Activated naive CD8-positive, alpha-beta T cell treated with anti-CD3 and anti-CD28 coated beads, Interleukin-2, amount 50 U/mL, for 24 hours (primary cell): Measurements from ENCODE around the gene METTL26.
"Not testable (repeated sequence)": the region's sequence is repeated elsewhere in the genome, so short reads cannot be mapped to it uniquely, and the experiment has no call there.

Experiments
- ATAC-seq: fragments of 150-1000 bp; cut with Tn5 transposase; one replicate; pipeline ENCODE4 v1.10.0; 2021
- DNase-seq: peaks from one replicate; pipeline ENCODE4 v3.0.0; 2021
- H3K27ac Mint-ChIP-seq: one replicate; pipeline ENCODE4 v1.8.0; 2021; ENCODE audit warnings: mild to moderate bottlenecking, mixed read lengths
- H3K27me3 Mint-ChIP-seq: one replicate; pipeline ENCODE4 v1.8.0; 2021; ENCODE audit warnings: mixed read lengths
- H3K36me3 Mint-ChIP-seq: one replicate; pipeline ENCODE4 v1.8.0; 2021; ENCODE audit warnings: low read depth, mixed read lengths
- H3K4me1 Mint-ChIP-seq: one replicate; pipeline ENCODE4 v1.8.0; 2021; ENCODE audit warnings: mixed read lengths
- H3K4me3 Mint-ChIP-seq: one replicate; pipeline ENCODE4 v1.8.0; 2021; ENCODE audit warnings: mild to moderate bottlenecking, moderate library complexity, mixed read lengths
- H3K9me3 Mint-ChIP-seq: one replicate; pipeline ENCODE4 v1.8.0; 2021; ENCODE audit warnings: mixed read lengths

Gene METTL26

DNA sequence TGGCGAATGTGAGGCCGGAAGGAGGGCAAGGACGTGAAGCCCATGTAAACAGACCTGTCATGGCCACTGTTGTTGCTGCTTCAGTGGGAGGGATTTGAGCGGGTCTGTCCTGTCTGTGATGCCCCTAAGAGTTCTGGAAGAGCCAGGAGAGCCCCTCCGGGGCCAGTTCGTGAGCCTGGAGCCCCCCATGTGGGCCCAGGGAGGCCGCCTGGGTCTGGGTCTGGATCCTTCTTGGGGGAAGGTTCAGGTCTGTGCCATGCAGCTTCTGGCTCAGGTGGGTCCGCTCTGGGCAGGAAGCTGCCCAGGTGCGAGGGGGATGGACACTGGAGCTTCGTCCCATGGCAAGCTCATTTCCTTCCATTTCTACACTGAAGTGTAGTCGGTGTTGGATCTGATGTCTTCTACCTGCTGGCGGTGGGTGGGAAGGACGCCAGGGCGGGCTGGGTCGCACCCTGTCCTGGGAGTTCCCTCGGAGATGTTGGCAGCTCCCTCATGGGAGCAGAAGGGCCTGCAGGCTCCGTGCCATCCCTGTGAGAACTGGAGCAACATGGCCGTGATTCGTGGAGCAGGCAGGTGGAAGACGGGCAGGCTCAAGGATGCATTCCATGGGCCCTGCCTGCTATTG lies 16.5 kb downstream of the METTL26 start:
- Mint-ChIP-seq H3K9me3 (no peaks in the 10 kb centered on the region), H3K4me3 (no peak overlapping the region)

DNA sequence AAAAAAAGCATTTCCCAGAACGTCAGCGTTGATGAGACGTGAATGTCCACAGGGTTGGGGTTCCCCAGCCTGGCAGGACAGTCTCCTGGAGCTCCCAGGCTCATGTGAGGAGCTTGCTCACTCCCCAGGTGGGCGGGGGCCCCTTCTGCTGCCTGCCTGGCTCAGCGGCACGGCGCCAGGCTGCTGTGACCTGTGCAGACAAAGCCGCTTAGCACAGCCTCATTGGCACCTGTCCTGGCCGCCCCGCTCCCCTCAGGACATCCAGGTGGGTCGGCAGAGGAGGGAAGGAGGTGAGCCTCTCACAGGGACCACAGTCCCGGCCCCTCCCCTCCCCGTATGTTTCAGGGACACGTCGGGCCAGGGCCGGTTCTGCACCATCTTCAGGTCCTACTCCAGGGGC lies 18.2 kb downstream of the METTL26 start:
- H3K9me3 Mint-ChIP-seq = no peaks in the 10 kb centered on the region
- no peaks in the 10 kb centered on the region for H3K27me3 Mint-ChIP-seq
- ATAC-seq (no peak), DNase-seq (no peak)
- peaks cover 2% of the 10 kb centered on the region for H3K36me3 Mint-ChIP-seq
- no peak overlapping the region for H3K4me3 Mint-ChIP-seq
- no peaks in the 10 kb centered on the region for H3K4me1 Mint-ChIP-seq
- H3K27ac Mint-ChIP-seq = no peak overlapping the region

More for the DNA sequence above, 16.5 kb downstream of the METTL26 start:
- H3K36me3 Mint-ChIP-seq = peaks cover 2% of the 10 kb centered on the region
- no peak for DNase-seq
- H3K4me1 Mint-ChIP-seq = no peaks in the 10 kb centered on the region
- H3K27me3 Mint-ChIP-seq = no peaks in the 10 kb centered on the region
- H3K27ac Mint-ChIP-seq = no peak overlapping the region
- ATAC-seq = no peak

DNA sequence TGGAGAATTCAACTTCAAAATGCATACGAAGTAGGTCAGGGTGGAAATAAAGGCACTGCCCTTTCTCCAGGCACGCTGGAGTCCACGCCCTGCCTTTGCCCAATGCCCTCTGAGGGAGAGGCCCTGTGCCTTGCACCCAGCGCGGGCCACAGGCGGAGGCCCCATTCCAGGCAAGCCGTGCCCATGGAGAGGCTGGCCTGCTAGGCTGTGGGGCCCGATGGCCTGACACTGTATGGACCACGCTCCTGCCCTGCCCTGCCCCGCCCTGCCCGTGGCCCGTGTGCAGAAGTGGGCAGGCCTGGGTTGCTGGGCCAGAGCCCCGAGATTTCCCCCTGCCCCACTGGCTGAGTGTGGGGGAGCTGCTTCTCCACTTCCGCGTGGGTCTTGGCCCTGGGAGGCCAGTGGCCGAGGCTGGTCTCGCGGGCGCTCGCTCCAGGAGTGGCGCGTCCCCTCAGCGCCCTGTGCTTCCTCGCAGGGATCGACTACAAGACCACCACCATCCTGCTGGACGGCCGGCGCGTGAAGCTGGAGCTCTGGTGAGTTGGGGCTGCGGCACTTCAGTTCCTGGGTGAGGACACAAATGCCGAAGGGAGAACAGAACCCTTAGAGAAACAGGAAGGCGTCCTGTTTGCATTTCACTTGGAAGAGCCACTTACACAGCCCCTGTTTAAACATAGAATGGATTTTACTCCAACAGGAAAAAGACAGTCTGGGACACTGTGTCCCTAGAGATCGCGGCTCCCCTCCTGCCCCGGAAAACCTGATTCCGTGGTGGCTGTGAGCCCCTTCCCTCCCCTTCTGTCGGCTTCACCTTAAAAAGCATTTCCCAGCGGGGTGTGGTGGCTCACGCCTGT lies 19.1 kb downstream of the METTL26 start:
- no peak for ATAC-seq
- Mint-ChIP-seq H3K4me3 (no peak overlapping the region), H3K27ac (no peak overlapping the region), H3K9me3 (no peaks in the 10 kb centered on the region), H3K27me3 (no peaks in the 10 kb centered on the region), H3K4me1 (no peaks in the 10 kb centered on the region), H3K36me3 (peaks cover 2% of the 10 kb centered on the region)
- no peak for DNase-seq

DNA sequence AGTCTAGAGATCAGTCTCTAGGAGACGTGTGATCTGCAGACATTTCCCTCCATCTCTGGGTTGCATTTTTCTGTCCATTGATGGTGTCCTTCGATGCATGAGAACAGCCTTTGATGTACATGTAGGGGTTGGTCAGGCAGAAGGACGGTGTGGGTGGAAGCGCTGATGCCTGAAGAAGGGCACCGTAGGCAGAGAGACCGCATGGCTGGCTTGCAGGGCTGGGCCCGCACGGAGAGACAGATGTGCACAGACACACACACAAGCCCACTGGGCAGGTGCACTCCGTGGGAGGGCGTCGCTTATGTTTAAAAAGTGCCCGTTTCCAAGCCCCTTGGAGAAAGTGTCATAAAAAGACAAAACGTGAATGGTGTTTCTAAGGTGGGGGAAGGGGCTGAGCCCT lies 21.0 kb downstream of the METTL26 start:
- H3K36me3 Mint-ChIP-seq = peaks cover 2% of the 10 kb centered on the region

DNA sequence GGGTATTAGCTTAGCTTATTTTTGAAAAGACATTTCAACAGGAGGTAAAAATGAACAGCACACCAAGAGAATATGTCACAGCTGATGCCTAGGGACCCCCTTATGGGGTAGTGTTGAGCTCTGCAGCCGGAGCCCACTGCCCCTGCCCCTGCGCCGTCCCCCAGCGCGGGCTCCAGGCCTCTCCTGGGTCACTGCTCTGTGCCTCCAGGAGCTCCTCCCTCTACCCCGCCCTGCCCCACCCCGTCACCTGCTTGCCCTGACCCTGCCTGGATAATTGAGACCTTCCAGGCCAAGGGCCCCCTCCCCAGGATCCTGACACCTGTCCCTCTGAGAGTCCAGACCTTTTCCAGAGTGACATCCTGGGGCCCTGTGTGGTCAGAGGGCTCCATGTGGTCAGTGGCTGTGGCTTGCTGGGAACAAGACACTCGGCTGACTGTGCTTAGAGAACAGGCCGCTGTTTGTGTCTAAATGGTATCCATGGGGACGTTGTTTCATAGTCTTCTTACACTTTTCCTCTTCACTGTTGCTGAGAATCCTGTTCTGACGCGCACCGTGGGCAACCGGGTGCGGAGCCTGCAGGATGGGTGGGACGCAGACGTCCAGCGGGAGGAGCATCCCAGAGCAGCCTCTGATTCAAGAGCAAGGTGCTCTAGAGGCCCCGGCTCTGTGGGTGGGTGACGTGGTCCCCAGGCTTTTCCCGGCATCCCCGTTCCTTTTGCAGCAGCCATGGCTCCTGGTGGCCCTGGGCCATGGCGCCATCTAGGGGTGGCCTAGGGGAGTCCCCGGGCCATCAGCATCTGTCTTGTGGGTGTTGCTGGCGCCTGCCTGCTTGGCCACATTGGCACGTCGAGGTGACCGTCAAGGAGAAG lies 25.4 kb downstream of the METTL26 start:
- no peaks in the 10 kb centered on the region for H3K27me3 Mint-ChIP-seq
- no peaks in the 10 kb centered on the region for H3K9me3 Mint-ChIP-seq
- ATAC-seq (peak; percentile 59), DNase-seq (peak; percentile 74)
- peaks cover 17% of the 10 kb centered on the region for H3K4me1 Mint-ChIP-seq
- H3K27ac Mint-ChIP-seq = no peak overlapping the region
- H3K36me3 Mint-ChIP-seq = peaks cover 2% of the 10 kb centered on the region
- no peak overlapping the region for H3K4me3 Mint-ChIP-seq

More for the DNA sequence above, 21.0 kb downstream of the METTL26 start:
- Mint-ChIP-seq H3K27ac (no peak overlapping the region), H3K27me3 (no peaks in the 10 kb centered on the region), H3K4me1 (peaks cover 3% of the 10 kb centered on the region), H3K9me3 (no peaks in the 10 kb centered on the region), H3K4me3 (no peak overlapping the region)
- ATAC-seq = no peak
- no peak for DNase-seq

DNA sequence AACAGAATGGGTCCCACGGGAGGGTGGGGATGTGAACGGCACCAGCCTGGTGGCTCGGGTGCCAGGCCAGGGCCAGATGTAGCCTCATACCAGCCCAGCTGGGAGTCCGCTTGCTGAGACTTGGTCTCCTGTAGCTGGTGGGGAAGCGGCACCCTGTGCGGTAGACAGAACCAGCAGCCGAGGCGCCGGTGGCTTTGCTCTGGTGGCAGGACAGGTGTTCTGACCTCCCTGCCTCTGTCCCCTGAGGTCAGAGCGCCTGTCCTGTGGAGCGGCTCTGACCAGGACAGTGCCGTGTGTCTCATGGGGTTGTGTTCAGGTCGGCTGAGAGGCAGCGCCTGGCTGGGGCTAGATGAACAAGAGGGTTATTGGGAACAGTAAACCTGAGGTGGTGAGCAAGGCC lies 26.1 kb downstream of the METTL26 start:
- no peak overlapping the region for H3K4me3 Mint-ChIP-seq
- no peak overlapping the region for H3K27ac Mint-ChIP-seq
- no peaks in the 10 kb centered on the region for H3K9me3 Mint-ChIP-seq
- no peaks in the 10 kb centered on the region for H3K27me3 Mint-ChIP-seq
- H3K4me1 Mint-ChIP-seq = peaks cover 17% of the 10 kb centered on the region
- H3K36me3 Mint-ChIP-seq = peaks cover 2% of the 10 kb centered on the region
- ATAC-seq = no peak
- DNase-seq = no peak

DNA sequence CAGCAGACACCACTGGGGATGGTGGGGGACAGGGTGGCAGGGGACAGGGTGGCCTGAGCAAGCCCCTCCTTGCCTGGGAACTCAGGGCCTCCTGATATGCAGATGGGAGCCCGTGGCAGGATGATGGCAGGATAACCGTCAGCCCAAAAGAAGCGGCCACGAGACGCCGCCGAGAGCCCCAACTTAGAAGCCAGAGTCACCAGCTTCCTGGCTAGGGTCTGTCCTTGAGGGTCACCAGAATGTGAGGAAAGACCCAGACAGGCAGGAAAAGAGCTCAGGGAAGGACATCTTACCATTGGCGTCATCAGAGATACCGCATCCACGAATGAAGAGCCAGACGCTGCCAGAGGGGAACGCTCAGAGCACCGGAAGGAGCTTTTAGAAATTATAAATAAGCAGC lies 26.8 kb downstream of the METTL26 start:
- Mint-ChIP-seq H3K36me3 (no peaks in the 10 kb centered on the region), H3K9me3 (no peaks in the 10 kb centered on the region), H3K27me3 (no peaks in the 10 kb centered on the region), H3K27ac (no peak overlapping the region), H3K4me1 (peaks cover 17% of the 10 kb centered on the region), H3K4me3 (no peak overlapping the region)
- no peak for ATAC-seq
- DNase-seq = no peak

DNA sequence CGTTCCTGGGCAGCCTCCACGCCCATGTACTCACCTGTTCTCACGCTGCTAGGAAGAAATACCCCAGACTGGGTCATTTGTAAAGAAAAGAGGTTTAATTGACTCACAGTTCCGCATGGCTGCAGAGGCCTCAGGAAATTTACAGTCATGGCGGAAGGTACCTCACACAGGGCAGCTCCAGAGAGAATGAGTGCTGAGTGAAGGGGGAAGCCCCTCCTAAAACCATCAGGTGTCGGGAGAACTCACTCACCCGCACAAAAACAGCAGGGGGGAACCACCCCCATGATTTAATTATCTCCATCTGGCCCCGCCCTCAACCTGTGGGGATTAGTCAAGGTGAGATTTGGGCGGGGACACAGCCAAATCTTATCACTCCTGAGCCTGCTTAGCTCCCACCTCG lies 28.1 kb downstream of the METTL26 start:
- Mint-ChIP-seq H3K4me3 (peak overlapping the region; percentile 45), H3K27ac (peak overlapping the region; percentile 86), H3K9me3 (no peaks in the 10 kb centered on the region), H3K36me3 (no peaks in the 10 kb centered on the region), H3K4me1 (peaks cover 20% of the 10 kb centered on the region), H3K27me3 (no peaks in the 10 kb centered on the region)
- peak; percentile 95 for ATAC-seq
- peak; percentile 60 for DNase-seq

DNA sequence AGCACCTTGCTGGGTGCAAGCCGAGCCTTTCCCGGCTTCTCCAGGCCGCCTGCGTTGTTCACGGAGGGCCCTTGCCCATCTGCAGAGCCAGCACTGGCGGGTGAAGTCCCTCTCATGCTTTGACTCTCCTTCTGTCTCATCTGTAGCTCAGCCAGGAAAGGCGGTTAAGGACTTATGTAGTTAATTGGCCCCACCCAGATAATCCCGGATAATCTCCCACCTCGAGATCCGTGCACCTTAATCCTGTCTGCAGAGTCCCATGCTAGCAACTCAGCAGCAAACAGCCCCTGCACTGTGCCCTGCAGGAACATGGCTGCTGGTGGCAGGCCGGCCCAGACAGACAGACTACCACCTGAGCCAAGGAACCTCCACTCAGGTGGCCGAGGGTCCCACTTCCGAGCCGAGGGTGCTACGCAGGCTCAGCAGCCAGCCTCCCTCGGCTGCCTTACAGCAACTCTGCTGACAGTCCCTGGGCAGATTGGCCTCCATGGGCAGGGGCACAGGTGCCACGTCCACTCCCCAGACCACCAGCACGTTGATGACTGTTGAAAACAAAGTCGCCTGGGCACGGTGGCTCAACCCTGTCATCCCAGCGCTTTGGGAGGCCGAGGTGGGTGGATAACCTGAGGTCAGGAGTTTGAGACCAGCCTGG lies 29.3 kb downstream of the METTL26 start:
- DNase-seq = no peak
- Mint-ChIP-seq H3K4me3 (no peak overlapping the region), H3K27ac (no peak overlapping the region), H3K9me3 (no peaks in the 10 kb centered on the region), H3K4me1 (peaks cover 20% of the 10 kb centered on the region), H3K36me3 (no peaks in the 10 kb centered on the region), H3K27me3 (no peaks in the 10 kb centered on the region)
- ATAC-seq = no peak

DNA sequence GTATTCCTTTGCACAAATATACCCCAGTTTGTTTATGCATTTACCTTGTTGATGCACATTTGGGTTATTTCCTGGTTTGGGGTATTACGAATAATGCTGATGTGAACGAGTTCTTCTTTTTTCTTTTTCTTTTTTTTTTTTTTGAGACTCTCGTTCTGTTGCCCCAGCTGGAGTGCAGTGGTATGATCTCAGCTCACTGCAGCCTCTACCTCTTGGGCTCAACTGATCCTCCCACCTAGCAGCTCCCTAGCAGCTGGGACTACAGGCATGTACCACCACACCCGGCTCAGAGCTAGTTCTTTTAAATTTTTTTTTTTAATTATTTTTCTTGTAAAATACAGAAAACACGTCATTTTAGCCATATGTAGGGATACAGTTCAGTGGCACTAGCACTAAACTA lies 32.2 kb downstream of the METTL26 start:
- ATAC-seq = no peak
- H3K4me1 Mint-ChIP-seq = peaks cover 15% of the 10 kb centered on the region
- H3K27me3 Mint-ChIP-seq = no peaks in the 10 kb centered on the region
- H3K27ac Mint-ChIP-seq = no peak overlapping the region
- DNase-seq = no peak
- no peak overlapping the region for H3K4me3 Mint-ChIP-seq
- H3K36me3 Mint-ChIP-seq = peaks cover 3% of the 10 kb centered on the region
- H3K9me3 Mint-ChIP-seq = no peaks in the 10 kb centered on the region

DNA sequence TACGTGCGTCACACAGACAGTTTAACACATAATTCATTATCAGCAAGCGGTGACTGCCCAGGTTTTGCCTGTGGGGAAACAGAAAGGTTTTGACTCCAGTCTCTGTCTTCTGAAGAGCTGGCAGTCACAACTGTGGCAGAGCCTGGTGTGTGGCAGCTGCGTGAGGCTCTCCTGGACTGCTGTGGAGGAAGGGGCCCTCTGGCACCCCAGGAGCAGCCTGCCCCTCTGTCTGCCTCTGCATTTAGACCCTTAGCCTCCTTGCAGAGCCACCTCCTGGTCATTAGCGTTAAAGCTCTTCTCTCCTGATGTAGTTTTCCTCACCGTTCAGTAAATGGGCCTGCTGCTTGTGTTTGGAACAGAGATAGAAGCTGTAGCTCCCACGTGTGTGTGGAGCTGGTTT lies 35.3 kb downstream of the METTL26 start:
- H3K4me1 Mint-ChIP-seq = peaks cover 3% of the 10 kb centered on the region
- DNase-seq (no peak), ATAC-seq (peak; percentile 36)
- no peak overlapping the region for H3K4me3 Mint-ChIP-seq
- H3K9me3 Mint-ChIP-seq = no peaks in the 10 kb centered on the region
- H3K27me3 Mint-ChIP-seq = no peaks in the 10 kb centered on the region
- H3K27ac Mint-ChIP-seq = no peak overlapping the region
- H3K36me3 Mint-ChIP-seq = peaks cover 7% of the 10 kb centered on the region

DNA sequence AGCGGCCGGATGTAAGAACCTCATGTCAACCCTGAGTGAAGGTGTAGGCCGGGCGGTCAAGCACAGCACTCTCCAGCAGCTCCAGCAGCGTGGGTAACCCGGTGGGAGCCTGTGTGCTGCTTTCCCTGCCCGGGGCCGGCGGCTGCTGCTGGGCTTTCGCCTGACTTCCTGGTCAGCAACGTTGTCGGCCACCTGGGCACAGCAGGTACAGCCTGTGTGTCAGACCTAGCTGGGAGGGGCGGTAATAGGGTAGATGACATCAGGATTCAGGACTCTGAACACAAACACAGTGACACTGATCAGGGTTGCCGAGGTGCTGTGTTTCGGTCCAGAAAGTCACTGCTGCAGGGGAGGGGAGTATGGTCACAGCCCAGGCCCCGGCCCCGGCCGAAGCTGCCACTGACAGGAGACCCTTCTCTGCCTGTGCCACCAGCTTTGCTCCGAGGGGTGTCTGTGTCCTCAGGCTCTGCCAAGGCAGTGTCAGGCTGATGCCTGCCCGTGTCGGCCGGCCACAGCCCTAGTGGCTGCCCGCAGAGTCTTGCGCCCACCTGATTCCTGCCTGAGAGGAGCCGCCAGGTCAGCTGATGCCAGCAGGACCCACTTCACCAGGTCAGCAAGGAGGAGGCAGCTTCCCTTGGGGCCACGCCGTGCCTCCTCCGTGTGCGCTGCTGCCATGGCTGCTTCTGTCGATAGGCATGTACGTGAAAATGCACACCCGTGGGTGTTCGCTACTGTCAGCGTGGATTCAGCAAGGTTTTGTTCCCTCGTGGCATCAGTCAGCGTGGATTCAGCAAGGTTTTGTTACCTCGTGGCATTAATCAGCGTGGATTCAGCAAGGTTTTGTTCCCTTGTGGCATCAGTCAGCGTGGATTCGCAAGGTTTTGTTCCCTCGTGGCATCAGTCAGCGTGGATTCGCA lies 37.0 kb downstream of the METTL26 start:
- no peak overlapping the region for H3K27ac Mint-ChIP-seq
- no peak overlapping the region for H3K4me3 Mint-ChIP-seq
- H3K36me3 Mint-ChIP-seq = peaks cover 7% of the 10 kb centered on the region
- peaks cover 3% of the 10 kb centered on the region for H3K4me1 Mint-ChIP-seq
- no peak for ATAC-seq
- no peak for DNase-seq
- H3K9me3 Mint-ChIP-seq = no peaks in the 10 kb centered on the region
- H3K27me3 Mint-ChIP-seq = no peaks in the 10 kb centered on the region

DNA sequence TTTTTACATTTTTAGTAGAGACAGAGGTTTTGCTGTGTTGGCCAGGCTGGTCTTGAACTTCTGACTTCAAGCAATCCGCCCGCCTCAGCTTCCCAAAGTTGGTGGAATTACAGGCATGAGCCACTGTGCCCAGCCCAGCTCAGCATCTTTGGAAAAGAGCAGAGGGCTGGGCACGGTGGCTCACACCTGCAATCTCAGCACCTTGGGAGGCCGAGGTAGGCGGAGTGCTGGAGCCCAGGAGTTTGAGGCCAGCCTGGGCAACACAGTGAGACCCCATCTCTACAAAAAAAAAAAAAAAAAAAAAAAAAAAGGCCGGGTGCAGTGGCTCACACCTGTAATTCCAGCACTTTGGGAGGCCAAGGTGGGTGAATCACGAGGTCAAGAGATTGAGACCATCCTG lies 38.5 kb downstream of the METTL26 start:
- DNase-seq, H3K4me1 Mint-ChIP-seq, H3K27me3 Mint-ChIP-seq, H3K27ac Mint-ChIP-seq, H3K9me3 Mint-ChIP-seq, ATAC-seq, H3K4me3 Mint-ChIP-seq, H3K36me3 Mint-ChIP-seq: not testable (repeated sequence)

DNA sequence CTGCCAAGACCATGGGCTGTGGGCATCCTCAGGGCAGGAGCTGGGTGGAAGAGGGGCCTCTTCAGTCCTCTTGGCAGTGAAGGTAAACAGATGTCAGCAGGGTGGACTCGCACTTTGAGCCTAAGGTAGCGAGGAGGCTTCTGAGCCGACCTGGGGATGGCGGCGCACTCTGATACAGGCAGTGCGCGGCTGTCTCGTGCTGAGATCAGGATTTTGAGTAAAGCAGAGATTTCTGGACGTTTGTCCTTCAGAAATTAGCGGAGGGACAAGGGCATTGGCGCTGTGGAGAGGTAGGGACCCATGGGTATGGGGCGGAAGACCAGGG lies 39.4 kb downstream of the METTL26 start:
- DNase-seq (no peak), ATAC-seq (no peak)
- H3K9me3 Mint-ChIP-seq = no peaks in the 10 kb centered on the region
- no peak overlapping the region for H3K4me3 Mint-ChIP-seq
- peaks cover 2% of the 10 kb centered on the region for H3K4me1 Mint-ChIP-seq
- H3K27ac Mint-ChIP-seq = no peak overlapping the region
- H3K36me3 Mint-ChIP-seq = peaks cover 7% of the 10 kb centered on the region
- H3K27me3 Mint-ChIP-seq = no peaks in the 10 kb centered on the region
